Stimulated activated effector memory CD8-positive, alpha-beta T cell treated with anti-CD3 and anti-CD28 coated beads, Interleukin-12 subunit alpha, Interleukin-12 subunit beta, amount 100 ng/mL, for 72 hours (primary cell): ENCODE data around the gene ARHGAP32.
"Not testable (repeated sequence)": the region's sequence is repeated elsewhere in the genome, so short reads cannot be mapped to it uniquely, and the experiment has no call there.

Experiments
- ATAC-seq: fragments of 150-1000 bp; cut with Tn5 transposase; 2 replicates; pipeline ENCODE4 v1.10.0; 2021
- DNase-seq, 2 donors: peaks; one replicate each; pipeline ENCODE4 v3.0.0; 2021 to 2022; ENCODE audit warnings: low spot score in 2 of 2
- H3K27ac Mint-ChIP-seq: one replicate; pipeline ENCODE4 v1.8.0; 2022; ENCODE audit warnings: mild to moderate bottlenecking, mixed read lengths
- H3K36me3 Mint-ChIP-seq: one replicate; pipeline ENCODE4 v1.8.0; 2022; ENCODE audit warnings: mild to moderate bottlenecking, mixed read lengths
- H3K4me1 Mint-ChIP-seq: one replicate; pipeline ENCODE4 v1.8.0; 2022; ENCODE audit warnings: mixed read lengths
- H3K4me3 Mint-ChIP-seq: one replicate; pipeline ENCODE4 v1.8.0; 2022; ENCODE audit warnings: mild to moderate bottlenecking, mixed read lengths
- H3K9me3 Mint-ChIP-seq: one replicate; pipeline ENCODE4 v1.8.0; 2022; ENCODE audit warnings: mixed read lengths

ARHGAP32 gene

GRCh38 chr11:129155745-129156144 lies 36.4 kb downstream of the ARHGAP32 start:
- Mint-ChIP-seq H3K4me1 (no peaks in the 10 kb centered on the region), H3K9me3 (peaks cover 25% of the 10 kb centered on the region), H3K27ac (no peak overlapping the region), H3K36me3 (no peaks in the 10 kb centered on the region), H3K4me3 (no peak overlapping the region)
- DNase-seq (no peak), ATAC-seq (no peak)

- H3K36me3 Mint-ChIP-seq: no peaks in the 10 kb centered on the region
- no peaks in the 10 kb centered on the region for H3K4me1 Mint-ChIP-seq
- H3K4me3 Mint-ChIP-seq: no peak overlapping the region
- ATAC-seq: no peak
- H3K9me3 Mint-ChIP-seq: peaks cover 22% of the 10 kb centered on the region
- no peak for DNase-seq
- no peak overlapping the region for H3K27ac Mint-ChIP-seq
Observed at GRCh38 chr11:129148487-129148886, 43.6 kb downstream of the ARHGAP32 start.

GRCh38 chr11:129146191-129146590 lies 45.9 kb downstream of the ARHGAP32 start:
- H3K9me3 Mint-ChIP-seq: peaks cover 14% of the 10 kb centered on the region
- no peak overlapping the region for H3K4me3 Mint-ChIP-seq
- no peak overlapping the region for H3K27ac Mint-ChIP-seq
- no peaks in the 10 kb centered on the region for H3K36me3 Mint-ChIP-seq
- H3K4me1 Mint-ChIP-seq: no peaks in the 10 kb centered on the region
- ATAC-seq (no peak), DNase-seq (no peak)

GRCh38 chr11:129145276-129145675 lies 46.8 kb downstream of the ARHGAP32 start:
- DNase-seq (no peak), ATAC-seq (no peak)
- Mint-ChIP-seq H3K4me3 (no peak overlapping the region), H3K36me3 (no peaks in the 10 kb centered on the region), H3K9me3 (peaks cover 10% of the 10 kb centered on the region), H3K27ac (no peak overlapping the region), H3K4me1 (no peaks in the 10 kb centered on the region)

- Mint-ChIP-seq H3K4me3 (no peak overlapping the region), H3K27ac (no peak overlapping the region), H3K4me1 (no peaks in the 10 kb centered on the region), H3K36me3 (no peaks in the 10 kb centered on the region), H3K9me3 (peaks cover 7% of the 10 kb centered on the region)
- no peak for ATAC-seq
- DNase-seq: no peak
Observed at GRCh38 chr11:129144256-129144655, 47.9 kb downstream of the ARHGAP32 start.

- DNase-seq: no peak
Observed at GRCh38 chr11:129143335-129143734, 48.8 kb downstream of the ARHGAP32 start.

GRCh38 chr11:129141748-129142523 lies 50.2 kb downstream of the ARHGAP32 start:
- Mint-ChIP-seq H3K27ac (no peak overlapping the region), H3K9me3 (peaks cover 5% of the 10 kb centered on the region), H3K36me3 (no peaks in the 10 kb centered on the region), H3K4me3 (no peak overlapping the region), H3K4me1 (no peaks in the 10 kb centered on the region)
- DNase-seq: no peak
- ATAC-seq: no peak

More at GRCh38 chr11:129143335-129143734, 48.8 kb downstream of the ARHGAP32 start:
- Mint-ChIP-seq H3K4me3 (no peak overlapping the region), H3K4me1 (no peaks in the 10 kb centered on the region), H3K9me3 (peaks cover 9% of the 10 kb centered on the region), H3K27ac (no peak overlapping the region), H3K36me3 (no peaks in the 10 kb centered on the region)
- no peak for ATAC-seq

- Mint-ChIP-seq H3K9me3 (peaks cover 2% of the 10 kb centered on the region), H3K27ac (no peak overlapping the region), H3K36me3 (no peaks in the 10 kb centered on the region), H3K4me3 (no peak overlapping the region), H3K4me1 (no peaks in the 10 kb centered on the region)
- ATAC-seq (no peak), DNase-seq (no peak)
Observed at GRCh38 chr11:129131316-129131715, 60.8 kb downstream of the ARHGAP32 start.

GRCh38 chr11:129128881-129129620 lies 63.1 kb downstream of the ARHGAP32 start:
- not testable (repeated sequence) for H3K4me1 Mint-ChIP-seq, H3K9me3 Mint-ChIP-seq, ATAC-seq, H3K4me3 Mint-ChIP-seq, DNase-seq, H3K36me3 Mint-ChIP-seq, H3K27ac Mint-ChIP-seq

GRCh38 chr11:129119036-129119435 lies 73.1 kb downstream of the ARHGAP32 start:
- Mint-ChIP-seq H3K9me3 (no peaks in the 10 kb centered on the region), H3K4me1 (no peaks in the 10 kb centered on the region), H3K4me3 (no peak overlapping the region), H3K27ac (no peak overlapping the region), H3K36me3 (no peaks in the 10 kb centered on the region)
- DNase-seq (no peak), ATAC-seq (no peak)

GRCh38 chr11:129117595-129118350 lies 74.4 kb downstream of the ARHGAP32 start:
- Mint-ChIP-seq H3K4me3 (no peak overlapping the region), H3K9me3 (no peaks in the 10 kb centered on the region), H3K36me3 (no peaks in the 10 kb centered on the region), H3K4me1 (no peaks in the 10 kb centered on the region), H3K27ac (no peak overlapping the region)
- ATAC-seq (peak; percentile 49), DNase-seq (no peak)

- Mint-ChIP-seq H3K27ac (no peak overlapping the region), H3K4me3 (no peak overlapping the region), H3K36me3 (no peaks in the 10 kb centered on the region), H3K9me3 (no peaks in the 10 kb centered on the region), H3K4me1 (no peaks in the 10 kb centered on the region)
- peak; percentile 73 for ATAC-seq
- DNase-seq: no peak
Observed at GRCh38 chr11:129115652-129116586, 76.2 kb downstream of the ARHGAP32 start.

- no peaks in the 10 kb centered on the region for H3K4me1 Mint-ChIP-seq
- DNase-seq (no peak), ATAC-seq (no peak)
- no peaks in the 10 kb centered on the region for H3K36me3 Mint-ChIP-seq
- no peak overlapping the region for H3K4me3 Mint-ChIP-seq
- H3K27ac Mint-ChIP-seq: no peak overlapping the region
- H3K9me3 Mint-ChIP-seq: peaks cover 7% of the 10 kb centered on the region
Observed at GRCh38 chr11:129109701-129110100, 82.4 kb downstream of the ARHGAP32 start.

- Mint-ChIP-seq H3K27ac (no peak overlapping the region), H3K36me3 (no peaks in the 10 kb centered on the region), H3K4me3 (no peak overlapping the region), H3K9me3 (peaks cover 7% of the 10 kb centered on the region), H3K4me1 (no peaks in the 10 kb centered on the region)
- DNase-seq (no peak), ATAC-seq (no peak)
Observed at GRCh38 chr11:129106788-129107187, 85.3 kb downstream of the ARHGAP32 start.

- no peaks in the 10 kb centered on the region for H3K4me1 Mint-ChIP-seq
- H3K36me3 Mint-ChIP-seq: no peaks in the 10 kb centered on the region
- DNase-seq (no peak), ATAC-seq (no peak)
- H3K27ac Mint-ChIP-seq: no peak overlapping the region
- H3K9me3 Mint-ChIP-seq: peaks cover 8% of the 10 kb centered on the region
- H3K4me3 Mint-ChIP-seq: no peak overlapping the region
Observed at GRCh38 chr11:129102756-129103155, 89.4 kb downstream of the ARHGAP32 start.
